ENCODE data around the gene PNPLA7.
A peak's percentile ranks its signal among the peaks of the same experiment; 100 is the strongest.

PNPLA7 gene

GRCh38 chr9:137586854-137587253 is 36.7 kb upstream of the PNPLA7 start:
- Histone ChIP-seq H3K27ac (ENCODE audit: insufficient read depth, low read depth, low read length, poor library complexity, severe bottlenecking) (no peak overlapping the region), H3K27me3 (ENCODE audit: control insufficient read depth, insufficient read depth, low read length, poor library complexity, severe bottlenecking) (no peaks in the 10 kb centered on the region), H3K9me3 (ENCODE audit: control insufficient read depth, low read length) (no peaks in the 10 kb centered on the region), H3K36me3 (ENCODE audit: control insufficient read depth, insufficient read depth, low read length) (peaks cover 38% of the 10 kb centered on the region), H3K4me1 (ENCODE audit: control insufficient read depth, insufficient read depth, low read length) (peaks cover 9% of the 10 kb centered on the region), H3K4me3 (ENCODE audit: insufficient read depth, low read depth, low read length) (no peak overlapping the region)
- WGBS, 2 experiments: 96% methylated on average over 14 of the region's 14 CpGs

- H3K27ac ChIP-seq (ENCODE audit: insufficient read depth, low read depth, low read length, poor library complexity, severe bottlenecking): no peak overlapping the region
- H3K27me3 ChIP-seq (ENCODE audit: control insufficient read depth, insufficient read depth, low read length, poor library complexity, severe bottlenecking): no peaks in the 10 kb centered on the region
- peaks cover 38% of the 10 kb centered on the region for H3K36me3 ChIP-seq (ENCODE audit: control insufficient read depth, insufficient read depth, low read length)
- no peak overlapping the region for H3K4me3 ChIP-seq (ENCODE audit: insufficient read depth, low read depth, low read length)
- H3K4me1 ChIP-seq (ENCODE audit: control insufficient read depth, insufficient read depth, low read length): peaks cover 5% of the 10 kb centered on the region
- no peaks in the 10 kb centered on the region for H3K9me3 ChIP-seq (ENCODE audit: control insufficient read depth, low read length)
- WGBS, 2 experiments: 90 to 92% methylated on average over 8 of the region's 8 CpGs
These were observed 33.8 kb upstream of the PNPLA7 start for GRCh38 chr9:137583957-137584356.

GRCh38 chr9:137583347-137583746 is 33.1 kb upstream of the PNPLA7 start:
- Histone ChIP-seq H3K4me1 (ENCODE audit: control insufficient read depth, insufficient read depth, low read length) (no peaks in the 10 kb centered on the region), H3K9me3 (ENCODE audit: control insufficient read depth, low read length) (no peaks in the 10 kb centered on the region), H3K36me3 (ENCODE audit: control insufficient read depth, insufficient read depth, low read length) (peaks cover 35% of the 10 kb centered on the region), H3K4me3 (ENCODE audit: insufficient read depth, low read depth, low read length) (no peak overlapping the region), H3K27me3 (ENCODE audit: control insufficient read depth, insufficient read depth, low read length, poor library complexity, severe bottlenecking) (no peaks in the 10 kb centered on the region), H3K27ac (ENCODE audit: insufficient read depth, low read depth, low read length, poor library complexity, severe bottlenecking) (no peak overlapping the region)
- WGBS, 2 experiments: 91 to 92% methylated on average over 14 of the region's 14 CpGs

GRCh38 chr9:137582286-137582860 is 32.2 kb upstream of the PNPLA7 start:
- Histone ChIP-seq H3K27ac (ENCODE audit: insufficient read depth, low read depth, low read length, poor library complexity, severe bottlenecking) (no peak overlapping the region), H3K4me3 (ENCODE audit: insufficient read depth, low read depth, low read length) (no peak overlapping the region), H3K4me1 (ENCODE audit: control insufficient read depth, insufficient read depth, low read length) (peaks cover 4% of the 10 kb centered on the region), H3K9me3 (ENCODE audit: control insufficient read depth, low read length) (no peaks in the 10 kb centered on the region), H3K27me3 (ENCODE audit: control insufficient read depth, insufficient read depth, low read length, poor library complexity, severe bottlenecking) (no peaks in the 10 kb centered on the region), H3K36me3 (ENCODE audit: control insufficient read depth, insufficient read depth, low read length) (peaks cover 26% of the 10 kb centered on the region)
- 93% methylated on average over 20 of the region's 20 CpGs for WGBS, 2 experiments

- no peaks in the 10 kb centered on the region for H3K9me3 ChIP-seq (ENCODE audit: control insufficient read depth, low read length)
- no peak overlapping the region for H3K27ac ChIP-seq (ENCODE audit: insufficient read depth, low read depth, low read length, poor library complexity, severe bottlenecking)
- no peaks in the 10 kb centered on the region for H3K27me3 ChIP-seq (ENCODE audit: control insufficient read depth, insufficient read depth, low read length, poor library complexity, severe bottlenecking)
- H3K4me3 ChIP-seq (ENCODE audit: insufficient read depth, low read depth, low read length): no peak overlapping the region
- H3K36me3 ChIP-seq (ENCODE audit: control insufficient read depth, insufficient read depth, low read length): peaks cover 18% of the 10 kb centered on the region
- 94% methylated on average over 22 of the region's 22 CpGs for WGBS, 2 experiments
- peaks cover 9% of the 10 kb centered on the region for H3K4me1 ChIP-seq (ENCODE audit: control insufficient read depth, insufficient read depth, low read length)
These were observed 31.4 kb upstream of the PNPLA7 start for GRCh38 chr9:137581361-137582285.

GRCh38 chr9:137580954-137581322 is 30.7 kb upstream of the PNPLA7 start:
- H3K4me1 ChIP-seq (ENCODE audit: control insufficient read depth, insufficient read depth, low read length): peaks cover 9% of the 10 kb centered on the region
- peaks cover 17% of the 10 kb centered on the region for H3K36me3 ChIP-seq (ENCODE audit: control insufficient read depth, insufficient read depth, low read length)
- 91 to 93% methylated on average over 4 of the region's 4 CpGs for WGBS, 2 experiments
- no peaks in the 10 kb centered on the region for H3K9me3 ChIP-seq (ENCODE audit: control insufficient read depth, low read length)
- no peak overlapping the region for H3K4me3 ChIP-seq (ENCODE audit: insufficient read depth, low read depth, low read length)
- no peak overlapping the region for H3K27ac ChIP-seq (ENCODE audit: insufficient read depth, low read depth, low read length, poor library complexity, severe bottlenecking)
- no peaks in the 10 kb centered on the region for H3K27me3 ChIP-seq (ENCODE audit: control insufficient read depth, insufficient read depth, low read length, poor library complexity, severe bottlenecking)

GRCh38 chr9:137580209-137580953 is 30.2 kb upstream of the PNPLA7 start:
- Histone ChIP-seq H3K27ac (ENCODE audit: insufficient read depth, low read depth, low read length, poor library complexity, severe bottlenecking) (no peak overlapping the region), H3K36me3 (ENCODE audit: control insufficient read depth, insufficient read depth, low read length) (peaks cover 13% of the 10 kb centered on the region), H3K4me3 (ENCODE audit: insufficient read depth, low read depth, low read length) (no peak overlapping the region), H3K4me1 (ENCODE audit: control insufficient read depth, insufficient read depth, low read length) (peaks cover 9% of the 10 kb centered on the region), H3K27me3 (ENCODE audit: control insufficient read depth, insufficient read depth, low read length, poor library complexity, severe bottlenecking) (no peaks in the 10 kb centered on the region), H3K9me3 (ENCODE audit: control insufficient read depth, low read length) (no peaks in the 10 kb centered on the region)
- 92 to 94% methylated on average over 23 of the region's 23 CpGs for WGBS, 2 experiments

- peaks cover 25% of the 10 kb centered on the region for H3K36me3 ChIP-seq (ENCODE audit: control insufficient read depth, insufficient read depth, low read length)
These were observed 29.0 kb upstream of the PNPLA7 start for GRCh38 chr9:137579259-137579604.

GRCh38 chr9:137578518-137579258 is 28.5 kb upstream of the PNPLA7 start, which contains the start of gene DPH7:
DPH7 (minus strand) TSS chr9:137578925; CDS start chr9:137578777, 148 bp downstream.
- 4% methylated on average over 82 of the region's 82 CpGs for WGBS, 2 experiments

More at GRCh38 chr9:137579259-137579604, 29.0 kb upstream of the PNPLA7 start:
- Histone ChIP-seq H3K27ac (ENCODE audit: insufficient read depth, low read depth, low read length, poor library complexity, severe bottlenecking) (peak overlapping the region; percentile 58), H3K27me3 (ENCODE audit: control insufficient read depth, insufficient read depth, low read length, poor library complexity, severe bottlenecking) (no peaks in the 10 kb centered on the region), H3K9me3 (ENCODE audit: control insufficient read depth, low read length) (no peaks in the 10 kb centered on the region), H3K4me3 (ENCODE audit: insufficient read depth, low read depth, low read length) (peak overlapping the region; percentile 96), H3K4me1 (ENCODE audit: control insufficient read depth, insufficient read depth, low read length) (peaks cover 9% of the 10 kb centered on the region)
- 72 to 76% methylated on average over 19 of the region's 19 CpGs for WGBS, 2 experiments

More at GRCh38 chr9:137578518-137579258, 28.5 kb upstream of the PNPLA7 start, which contains the start of gene DPH7:
- Histone ChIP-seq H3K4me1 (ENCODE audit: control insufficient read depth, insufficient read depth, low read length) (peaks cover 9% of the 10 kb centered on the region), H3K9me3 (ENCODE audit: control insufficient read depth, low read length) (no peaks in the 10 kb centered on the region), H3K27ac (ENCODE audit: insufficient read depth, low read depth, low read length, poor library complexity, severe bottlenecking) (peak within 1 kb of the TSS; percentile 74), H3K36me3 (ENCODE audit: control insufficient read depth, insufficient read depth, low read length) (peaks cover 30% of the 10 kb centered on the region), H3K27me3 (ENCODE audit: control insufficient read depth, insufficient read depth, low read length, poor library complexity, severe bottlenecking) (no peaks in the 10 kb centered on the region), H3K4me3 (ENCODE audit: insufficient read depth, low read depth, low read length) (peak within 1 kb of the TSS; percentile 96)

Measured in ectodermal cell (in vitro differentiated cells).